SKM-1 treated with dmso at 0.1 percent for 144 hours (cell line): ENCODE data around the gene KNCN.

Experiments used
- DNase-seq: peaks from one replicate; lab custom pipeline; 2025; ENCODE audit not compliant: unreplicated experiment; lab: John Stamatoyannopoulos, UW

The KNCN gene

GRCh38 chr1:46506470-46507219 lies 44.8 kb downstream of the KNCN start:
- no peak for DNase-seq

DNA sequence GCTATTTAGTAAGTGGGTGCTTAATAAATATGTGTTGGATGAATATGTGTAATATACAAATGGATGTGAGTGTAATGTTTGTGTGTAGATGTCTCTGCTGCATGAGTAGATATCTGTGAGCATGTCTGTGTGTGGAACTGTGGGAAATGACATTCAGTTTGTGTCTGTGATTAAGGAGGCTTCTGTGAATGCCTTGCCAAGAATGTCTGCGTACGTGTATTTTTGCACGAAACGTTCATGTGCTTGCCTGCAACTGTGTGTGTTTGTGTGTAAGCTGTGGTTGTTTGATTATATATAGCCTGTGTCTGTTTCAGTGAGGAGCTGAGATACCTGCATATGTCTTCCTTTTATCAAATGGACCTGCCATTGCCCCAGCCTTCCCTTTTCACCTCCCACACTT lies 48.0 kb downstream of the KNCN start:
- DNase-seq = no peak

DNA sequence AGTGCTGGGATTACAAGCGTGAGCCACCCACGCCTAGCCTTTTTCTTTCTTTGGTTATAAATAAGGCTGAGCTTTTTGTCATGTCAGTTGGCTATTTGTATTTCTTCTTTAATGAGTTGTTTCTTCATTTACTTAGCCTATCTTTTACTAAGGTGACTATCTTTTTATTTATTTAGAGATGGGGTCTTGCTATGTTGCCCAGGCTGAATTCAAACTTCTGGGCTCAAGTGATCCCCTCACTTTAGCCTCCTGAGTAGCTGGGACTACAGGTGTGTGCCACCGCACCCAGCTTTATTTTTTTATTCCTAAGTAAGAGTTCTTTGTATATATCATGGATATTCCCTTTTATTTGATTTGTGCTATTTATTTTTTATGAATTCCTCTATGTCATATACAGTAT lies 49.9 kb downstream of the KNCN start:
- no peak for DNase-seq

DNA sequence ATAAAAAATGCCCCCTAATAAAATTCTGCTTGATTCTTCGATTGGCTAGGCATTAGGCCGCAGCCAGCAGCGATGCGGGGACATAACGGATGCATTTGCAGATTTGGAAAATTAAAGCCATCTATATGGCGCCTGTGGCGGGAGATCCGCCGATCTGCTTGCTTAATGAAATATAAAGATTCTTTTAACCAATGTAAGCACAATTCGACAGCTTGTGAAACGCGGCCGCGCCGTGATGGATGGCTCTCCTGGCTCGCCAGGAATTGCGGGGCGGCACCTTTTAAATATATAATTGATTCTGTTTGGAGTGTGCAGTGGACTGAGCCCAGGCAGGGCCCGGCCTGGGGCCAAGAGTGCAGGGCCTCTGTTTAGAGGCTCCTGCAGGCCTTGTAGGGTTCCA lies 53.8 kb downstream of the KNCN start:
- no peak for DNase-seq

DNA sequence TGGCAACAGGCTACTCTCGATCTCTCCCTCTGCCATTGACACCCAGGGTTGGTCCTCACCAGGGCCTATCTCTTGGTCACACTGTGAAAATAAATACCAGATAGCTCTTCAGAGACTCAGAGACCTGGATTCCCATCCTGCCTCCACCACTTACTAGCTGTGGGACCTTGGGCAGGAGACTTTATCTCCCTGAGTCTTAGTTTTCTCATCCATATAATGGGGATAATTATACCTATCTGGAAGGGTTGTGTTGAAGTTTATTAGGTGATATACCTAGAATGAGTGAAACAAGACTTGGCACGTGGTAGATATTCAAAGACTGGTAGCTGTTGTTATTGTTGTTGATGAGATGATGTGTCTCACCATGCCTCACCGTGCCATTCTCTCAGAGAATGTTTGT lies 54.4 kb downstream of the KNCN start:
- no peak for DNase-seq

DNA sequence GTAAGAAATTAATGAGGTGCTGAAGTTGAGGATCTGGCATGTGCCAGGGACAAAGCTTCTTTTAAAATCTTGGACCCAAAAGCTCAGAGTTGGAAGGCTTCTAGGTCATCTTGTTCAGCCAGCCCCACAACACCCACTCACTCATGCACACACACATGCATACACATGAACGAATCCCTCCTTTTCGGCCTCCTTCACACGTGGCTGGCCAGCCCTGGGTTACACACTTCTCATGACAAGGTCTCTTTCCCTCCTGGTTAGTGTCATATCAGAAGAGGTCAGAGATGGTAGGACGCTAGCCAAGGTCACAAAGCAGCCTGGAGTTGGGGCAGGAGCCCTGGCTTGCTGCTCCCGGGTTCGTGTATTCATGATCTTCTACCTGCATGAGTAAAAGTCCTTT lies 54.9 kb downstream of the KNCN start:
- DNase-seq = no peak

GRCh38 chr1:46495778-46496177 lies 55.7 kb downstream of the KNCN start:
- DNase-seq = no peak
